Measurements from ENCODE around the gene AOPEP.
A peak's percentile ranks its signal among the peaks of the same experiment; 100 is the strongest.

The AOPEP gene

GRCh38 chr9:94904806-94905205 is 178.3 kb downstream of the AOPEP start:
- DNase-seq = no peak

DNA sequence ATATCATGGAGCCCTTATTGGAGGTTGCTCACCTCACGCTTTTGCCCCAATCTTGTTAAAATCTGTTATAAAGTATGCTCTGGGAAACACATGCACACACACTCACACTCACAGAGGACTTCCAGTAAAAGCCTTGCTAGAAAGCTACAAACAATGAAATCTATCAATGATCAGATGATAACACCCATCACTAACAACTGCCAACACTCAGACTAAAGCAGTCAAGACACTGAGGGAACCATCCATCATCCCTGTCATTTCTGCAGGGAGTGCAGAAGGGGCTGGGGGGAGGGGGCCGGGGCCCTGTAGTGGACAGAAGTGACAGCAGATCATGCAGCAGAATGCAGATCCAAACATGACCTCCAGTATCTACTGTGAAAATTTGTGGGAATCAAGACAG is 179.1 kb downstream of the AOPEP start:
- DNase-seq = no peak

- no peak for DNase-seq
These were observed 179.7 kb downstream of the AOPEP start for GRCh38 chr9:94906181-94906580.

- DNase-seq = no peak
These were observed 180.2 kb downstream of the AOPEP start for GRCh38 chr9:94906713-94907112.

DNA sequence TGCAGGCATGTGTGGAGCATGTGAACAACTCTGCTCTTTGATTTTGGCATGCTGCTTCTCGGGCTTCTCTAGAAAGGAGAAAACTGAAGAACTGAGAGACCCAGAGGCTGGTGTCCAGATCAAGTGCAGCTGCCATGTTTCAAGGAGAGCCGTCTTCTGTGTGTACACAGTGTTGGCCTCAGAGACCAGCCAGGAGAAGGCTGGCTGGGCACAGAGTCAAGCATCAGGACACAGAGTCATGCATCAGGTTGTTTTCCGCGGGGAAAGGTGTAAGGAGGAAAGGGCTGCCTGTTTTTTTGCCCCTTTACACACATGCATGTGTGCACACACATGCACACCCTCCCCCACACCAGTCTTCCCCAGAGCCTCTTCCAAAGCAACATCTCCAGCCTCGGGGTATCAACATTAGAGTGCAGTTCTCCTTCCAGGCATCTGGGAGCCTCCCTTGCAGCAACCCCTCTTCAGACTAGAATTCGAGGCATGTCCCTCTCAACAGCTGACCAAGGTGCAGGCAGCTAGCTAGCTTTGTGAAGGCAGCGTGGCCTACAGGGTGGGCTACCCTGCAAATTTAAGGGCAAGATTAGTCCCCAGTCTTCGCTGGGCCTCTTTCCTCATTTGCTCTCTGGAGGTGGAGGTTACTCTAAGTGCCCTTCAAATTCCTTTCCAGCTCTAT is 180.9 kb downstream of the AOPEP start:
- no peak for DNase-seq

DNA sequence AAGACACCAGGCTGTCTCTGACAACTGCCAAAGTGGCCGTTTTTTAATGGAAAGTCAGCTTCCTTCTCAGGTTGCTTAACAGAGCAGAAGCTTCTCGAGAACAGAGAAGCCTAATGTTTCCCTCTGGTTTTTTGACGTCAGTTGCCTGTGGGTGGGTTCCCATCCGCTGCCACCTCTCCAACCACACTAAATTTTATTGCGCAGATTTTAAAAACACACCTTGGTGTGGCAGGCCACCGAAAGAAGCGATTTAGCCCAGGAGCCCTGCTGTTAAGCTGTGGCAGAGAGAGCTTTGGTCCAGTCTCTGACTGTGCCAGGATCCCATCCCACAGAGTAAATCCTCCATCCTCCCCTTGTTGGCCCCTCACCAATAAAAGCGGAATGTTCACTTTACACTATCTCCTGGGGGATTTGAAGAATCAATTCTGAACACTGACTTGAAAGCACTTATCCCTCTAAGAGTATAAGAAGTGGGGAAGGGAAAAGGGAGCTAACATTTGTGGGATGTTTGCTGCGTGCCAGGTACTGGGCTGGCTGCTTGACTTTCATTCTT is 181.6 kb downstream of the AOPEP start:
- DNase-seq = no peak

GRCh38 chr9:94908583-94909249 is 182.2 kb downstream of the AOPEP start:
- no peak for DNase-seq

DNA sequence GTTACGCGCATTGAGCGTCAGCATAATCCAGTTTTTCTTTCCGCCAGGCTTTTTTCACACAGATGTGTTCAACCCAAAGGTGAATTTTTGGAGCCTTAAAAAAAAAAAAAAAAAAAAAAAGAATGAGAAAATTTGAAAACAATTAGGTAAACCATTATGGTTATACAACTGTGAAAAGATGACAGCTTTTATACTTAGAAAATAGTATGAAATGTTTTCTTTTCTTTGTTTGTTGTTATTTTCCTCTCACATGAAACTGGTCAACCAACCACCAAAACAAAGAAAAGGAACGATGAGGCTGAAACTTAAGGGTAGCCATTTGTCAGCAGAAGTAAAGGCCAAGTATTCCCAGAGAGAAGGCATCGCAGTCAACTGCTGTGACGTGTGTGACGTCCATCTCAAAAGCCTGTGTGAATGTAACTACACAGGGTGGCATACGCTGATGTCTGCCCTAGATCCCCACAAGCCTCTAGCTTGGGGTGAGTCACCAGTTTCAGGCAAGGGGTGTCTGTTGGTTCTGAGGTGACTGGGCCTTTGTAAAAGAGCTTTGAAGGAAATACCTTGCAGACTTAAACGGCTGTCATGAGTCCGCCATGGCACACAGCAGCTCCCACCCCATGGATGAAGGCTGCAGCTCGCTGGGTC is 182.9 kb downstream of the AOPEP start:
- no peak for DNase-seq

- no peak for DNase-seq
These were observed 183.6 kb downstream of the AOPEP start for GRCh38 chr9:94909965-94910730.

GRCh38 chr9:94911211-94911610 is 184.7 kb downstream of the AOPEP start:
- no peak for DNase-seq

- DNase-seq = no peak
These were observed 185.6 kb downstream of the AOPEP start for GRCh38 chr9:94911986-94912635.

GRCh38 chr9:94912700-94913249 is 186.3 kb downstream of the AOPEP start:
- DNase-seq = no peak

- no peak for DNase-seq
These were observed 187.1 kb downstream of the AOPEP start for GRCh38 chr9:94913550-94913949.

- DNase-seq = no peak
These were observed 189.3 kb downstream of the AOPEP start for GRCh38 chr9:94915476-94916450.

DNA sequence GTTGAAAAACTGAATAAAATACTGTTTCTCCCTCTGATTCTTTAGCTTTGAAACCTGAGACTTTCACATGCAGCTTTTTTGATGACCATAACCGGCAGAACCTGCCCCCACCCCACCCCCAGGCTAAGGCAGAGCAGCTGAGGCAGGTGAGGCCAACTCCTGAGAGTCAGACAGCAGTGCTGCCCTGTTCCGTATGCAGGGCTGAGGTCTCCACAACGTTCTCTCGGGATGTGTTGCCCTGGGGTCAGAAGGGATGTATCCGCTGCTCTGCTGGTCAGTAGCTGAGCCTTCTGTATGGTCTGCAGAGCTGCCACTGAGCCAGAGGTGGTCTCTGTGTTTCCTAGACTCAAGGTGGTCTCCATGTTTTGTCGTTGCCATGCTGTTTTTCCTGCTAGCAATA is 190.5 kb downstream of the AOPEP start:
- peak; percentile 9 for DNase-seq

- DNase-seq = no peak
These were observed 191.7 kb downstream of the AOPEP start for GRCh38 chr9:94918038-94918753.

- peak; percentile 16 for DNase-seq
These were observed 193.0 kb downstream of the AOPEP start for GRCh38 chr9:94919376-94920098.

DNA sequence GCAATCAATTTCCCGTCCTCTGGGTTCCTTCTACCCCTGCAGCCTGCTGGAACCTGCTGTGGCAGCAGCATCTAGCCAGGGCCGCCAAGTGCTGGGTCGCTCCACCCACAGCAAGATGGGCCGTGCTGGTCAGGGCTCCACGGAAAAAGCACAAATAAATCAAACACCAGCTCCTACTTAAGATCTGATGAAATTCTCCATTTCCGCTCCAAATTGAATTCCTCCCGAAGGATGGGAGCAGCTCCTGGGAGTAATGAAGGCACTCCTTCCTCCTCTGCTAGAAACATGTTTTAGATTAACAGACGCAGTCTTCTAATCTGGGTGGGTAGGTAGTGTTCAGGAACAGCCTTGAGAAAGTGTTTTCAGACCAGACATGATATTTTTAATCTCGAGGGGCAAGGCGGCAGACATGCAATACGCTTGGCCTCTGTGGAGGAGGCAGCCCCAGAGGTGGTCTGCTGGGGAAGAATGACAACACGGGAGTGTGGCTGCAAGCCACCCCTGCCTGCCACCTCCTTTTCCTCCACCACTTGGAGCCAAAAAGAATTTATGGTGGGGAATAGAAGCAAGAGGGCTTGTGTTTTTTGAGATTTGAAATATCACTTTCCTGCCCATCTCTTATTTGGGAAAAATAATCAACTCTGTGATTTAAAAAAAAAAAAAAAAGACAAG is 194.1 kb downstream of the AOPEP start:
- peak; percentile 32 for DNase-seq

GRCh38 chr9:94921092-94921471 is 194.6 kb downstream of the AOPEP start:
- no peak for DNase-seq

Measured in retina (tissue), 1 donor.